Fibroblast of lung (primary cell): Measurements from ENCODE around the gene FKBP14. TPM values are rescaled to one million over a fixed set of nuclear protein-coding genes. Genes with fewer than 3 reads are reported as not detected.

ENCODE experiments used
- DNase-seq, 2 donors: peaks; one replicate each; pipeline versions ENCODE4 v3.0.0 to v3.0.0-alpha.2; 2010; ENCODE audit warnings: low read depth in 2 of 2
- H2AFZ ChIP-seq: 2 replicates; pipeline ENCODE4 v1.5.1; 2012; ENCODE audit warnings: low read length, control low read depth, inconsistent platforms
- H3K27ac ChIP-seq: 2 replicates; pipeline ENCODE4 v1.5.1; 2011; ENCODE audit warnings: low read length, control low read depth; ENCODE audit not compliant: insufficient read depth
- H3K27me3 ChIP-seq: 2 replicates; pipeline ENCODE4 v1.5.1; 2011; ENCODE audit warnings: mild to moderate bottlenecking, low read length; ENCODE audit not compliant: control insufficient read depth, insufficient read depth
- H3K36me3 ChIP-seq: 2 replicates; pipeline ENCODE4 v1.5.1; 2011; ENCODE audit warnings: low read length; ENCODE audit not compliant: control insufficient read depth, insufficient read depth
- H3K4me1 ChIP-seq: 2 replicates; pipeline ENCODE4 v1.5.1; 2011; ENCODE audit warnings: low read length; ENCODE audit not compliant: control insufficient read depth, insufficient read depth; ENCODE audit errors: extremely low read depth
- H3K4me2 ChIP-seq: 2 replicates; pipeline ENCODE4 v1.5.1; 2011; ENCODE audit warnings: low read length, control low read depth; ENCODE audit not compliant: insufficient read depth; ENCODE audit errors: extremely low read depth
- H3K4me3 ChIP-seq, 4 experiments: fragments of 200-600 bp in 1 of 4; sonication (generic) in 1 of 4; replicated peaks in 1 of 4; 2 replicates each; pipeline ENCODE4 v1.5.1; 2011 to 2016; ENCODE audit warnings: low read length in 4 of 4, low read depth in 3 of 4, mild to moderate bottlenecking in 3 of 4, control low read depth in 2 of 4, inconsistent platforms in 1 of 4, mixed read lengths in 1 of 4; ENCODE audit not compliant: insufficient read depth in 1 of 4; ENCODE audit errors: control extremely low read depth in 1 of 4
- H3K79me2 ChIP-seq: 2 replicates; pipeline ENCODE4 v1.5.1; 2012; ENCODE audit warnings: mild to moderate bottlenecking, low read length, inconsistent platforms; ENCODE audit not compliant: control insufficient read depth, insufficient read depth
- H3K9ac ChIP-seq: 2 replicates; pipeline ENCODE4 v1.5.1; 2011; ENCODE audit warnings: mild to moderate bottlenecking, low read length, control low read depth; ENCODE audit not compliant: insufficient read depth
- H3K9me3 ChIP-seq: 2 replicates; pipeline ENCODE4 v1.5.1; 2012; ENCODE audit warnings: low read depth, low read length; ENCODE audit not compliant: control insufficient read depth, insufficient read depth
- H4K20me1 ChIP-seq: 2 replicates; pipeline ENCODE4 v1.5.1; 2011; ENCODE audit warnings: low read length; ENCODE audit not compliant: control insufficient read depth, insufficient read depth; ENCODE audit errors: extremely low read depth
- CTCF ChIP-seq, 2 donors: IDR thresholded peaks in 1 of 2; conservative IDR thresholded peaks in 1 of 2; 1 replicate in 1 of 2; 2 replicates in 1 of 2; pipeline ENCODE4 v1.5.1; 2011 to 2012; ENCODE audit warnings: low read length in 2 of 2, control low read depth in 1 of 2, inconsistent platforms in 1 of 2, low read depth in 1 of 2, mild to moderate bottlenecking in 1 of 2
- EZH2 ChIP-seq: IDR thresholded peaks from 2 replicates; pipeline ENCODE4 v1.5.1; 2012; ENCODE audit warnings: low read length, control low read depth, mild to moderate bottlenecking; ENCODE audit errors: missing control alignments
- polyA plus RNA-seq, 2 donors: library from polyadenylated mRNA; depleted of rRNA in 1 of 2; stranded (reverse) in 1 of 2; unstranded in 1 of 2; fragments of >200 nt; gene quantifications; 2 replicates each; pipeline ENCODE4 v1.2.1, GENCODE V29; 2011 to 2012; ENCODE audit warnings: missing spikeins in 1 of 2
- total RNA-seq: library from RNA; depleted of rRNA; stranded (reverse); fragments of >200 nt; gene quantifications from 2 replicates; pipeline ENCODE4 v1.2.1, GENCODE V29; 2014

The FKBP14 gene
- total and polyA plus RNA-seq, 2 donors (not counting 1 experiment from before 2014, with no cell fraction given), result 21.8 to 52.0 TPM

GRCh38 chr7:29969738-29970137 lies 56.8 kb downstream of the FKBP14 start:
- H3K27me3 ChIP-seq, result no peaks in the 10 kb centered on the region
- no peaks in the 10 kb centered on the region for H3K4me1 ChIP-seq
- TF ChIP-seq EZH2 (no peak), CTCF (conservative IDR thresholded peaks at IDR 0.05 in 1 of 2, IDR thresholded peaks at IDR 0.05 in 1 of 2; ENCODE audit: low read depth in 1 of 2, low read length in 2 of 2) (no peak)
- H3K36me3 ChIP-seq, result no peaks in the 10 kb centered on the region
- peaks cover 47% of the 10 kb centered on the region for H3K79me2 ChIP-seq
- no peak overlapping the region for H3K4me2 ChIP-seq
- H4K20me1 ChIP-seq, result peaks cover 2% of the 10 kb centered on the region
- no peak for DNase-seq
- no peak overlapping the region for H3K9ac ChIP-seq
- H3K9me3 ChIP-seq, result no peaks in the 10 kb centered on the region
- no peak overlapping the region for H2AFZ ChIP-seq
- H3K4me3 ChIP-seq, result no peak overlapping the region
- no peak overlapping the region for H3K27ac ChIP-seq

GRCh38 chr7:29968683-29969395 lies 57.7 kb downstream of the FKBP14 start:
- TF ChIP-seq EZH2, result no peak
- no peak for TF ChIP-seq CTCF (conservative IDR thresholded peaks at IDR 0.05 in 1 of 2, IDR thresholded peaks at IDR 0.05 in 1 of 2; ENCODE audit: low read depth in 1 of 2, low read length in 2 of 2)
- H3K4me3 ChIP-seq, result no peak overlapping the region
- no peak overlapping the region for H3K4me2 ChIP-seq
- no peaks in the 10 kb centered on the region for H3K4me1 ChIP-seq
- peak; percentile 68 to 89 for DNase-seq
- H3K36me3 ChIP-seq, result no peaks in the 10 kb centered on the region
- H2AFZ ChIP-seq, result no peak overlapping the region
- H3K9me3 ChIP-seq, result no peaks in the 10 kb centered on the region
- no peak overlapping the region for H3K9ac ChIP-seq
- peaks cover 2% of the 10 kb centered on the region for H4K20me1 ChIP-seq
- H3K27ac ChIP-seq, result no peak overlapping the region
- no peaks in the 10 kb centered on the region for H3K27me3 ChIP-seq
- peaks cover 45% of the 10 kb centered on the region for H3K79me2 ChIP-seq

- Histone ChIP-seq H3K4me3 (no peak overlapping the region), H3K9ac (no peak overlapping the region), H3K36me3 (peaks cover 1% of the 10 kb centered on the region), H3K9me3 (no peaks in the 10 kb centered on the region), H3K4me1 (no peaks in the 10 kb centered on the region), H3K27me3 (no peaks in the 10 kb centered on the region), H3K4me2 (no peak overlapping the region), H3K27ac (no peak overlapping the region), H2AFZ (no peak overlapping the region), H4K20me1 (no peaks in the 10 kb centered on the region), H3K79me2 (peaks cover 11% of the 10 kb centered on the region)
- DNase-seq, result no peak
- no peak for TF ChIP-seq EZH2
- TF ChIP-seq CTCF (conservative IDR thresholded peaks at IDR 0.05 in 1 of 2, IDR thresholded peaks at IDR 0.05 in 1 of 2; ENCODE audit: low read depth in 1 of 2, low read length in 2 of 2), result no peak
Observed at GRCh38 chr7:29965030-29965429, 61.5 kb downstream of the FKBP14 start.
